Heart left ventricle (tissue), 13 donors: Measurements from ENCODE around the gene TIAM2.

Experiments
- POLR2A ChIP-seq, 2 donors: fragments of 450-650 bp; IDR thresholded peaks; one replicate each; pipeline ENCODE4 v1.6.1; 2017; ENCODE audit warnings: antibody characterized with exemption in 2 of 2, mild to moderate bottlenecking in 2 of 2, moderate library complexity in 2 of 2
- TF ChIP-seq, protein P1 (sequence below), 12 donors: fragments of 200-600 bp; sonication (generic) in 4 of 12; IDR thresholded peaks; one replicate each; pipeline versions ENCODE4 v1.5.0 to v1.8.0; 2018 to 2022; ENCODE audit warnings: antibody characterized with exemption in 12 of 12, mild to moderate bottlenecking in 5 of 12
- donor health status: ischemic (EF 13 %, LVEDD 7.1; RV severe dilation, severe dysfunction).
- donor health status: DM: no; HTN: yes; CAD: no.
- donor health status: DM: no; HTN: no; CAD: no.
- donor health status: ischemic (EF 25% LVEDD 6.9; RV normal size, moderate dysfunction).
- donor health status: ischemic (EF 25% LVEDD 5.7; RV mildly dilated, moderate dysfunction).
- donor health status: ischemic (EF 35%, LVEDD 5.7; RV mildly dilated, moderate dysfunction).
- donor health status: nonischemic (EF 11% LVEDD 7.7; RV severe dilation, severe dysfunction).
- donor health status: DM: yes; HTN: yes; CAD: no.
- donor health status: PGD.
- donor health status: ischemic (EF 29% LVEDD 5.4; RV normal size, mild dysfunction).
- donor health status: nonischemic (EF 23%, LVEDD 6.1; RV moderate dilation, normal function).

DNA sequence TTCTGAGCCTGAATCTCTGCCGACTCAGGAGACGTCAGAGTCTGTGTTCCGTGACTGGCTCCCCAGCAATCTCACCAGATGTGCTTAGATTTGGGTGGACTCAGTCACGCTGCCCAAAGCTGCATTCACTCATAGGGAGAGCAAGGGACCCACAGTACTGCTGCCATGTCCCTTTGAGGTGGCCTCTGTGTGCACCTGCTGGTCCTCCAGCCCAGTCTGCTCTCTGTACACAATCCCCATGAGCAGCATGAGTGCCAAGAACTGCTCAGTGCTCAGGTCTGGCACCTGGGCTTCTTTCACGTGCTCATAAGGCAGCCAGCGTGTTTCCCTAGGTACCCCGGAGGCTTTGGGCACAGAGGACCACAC lies 44.2 kb upstream of the TIAM2 start:
- TF ChIP-seq, protein P1, sequence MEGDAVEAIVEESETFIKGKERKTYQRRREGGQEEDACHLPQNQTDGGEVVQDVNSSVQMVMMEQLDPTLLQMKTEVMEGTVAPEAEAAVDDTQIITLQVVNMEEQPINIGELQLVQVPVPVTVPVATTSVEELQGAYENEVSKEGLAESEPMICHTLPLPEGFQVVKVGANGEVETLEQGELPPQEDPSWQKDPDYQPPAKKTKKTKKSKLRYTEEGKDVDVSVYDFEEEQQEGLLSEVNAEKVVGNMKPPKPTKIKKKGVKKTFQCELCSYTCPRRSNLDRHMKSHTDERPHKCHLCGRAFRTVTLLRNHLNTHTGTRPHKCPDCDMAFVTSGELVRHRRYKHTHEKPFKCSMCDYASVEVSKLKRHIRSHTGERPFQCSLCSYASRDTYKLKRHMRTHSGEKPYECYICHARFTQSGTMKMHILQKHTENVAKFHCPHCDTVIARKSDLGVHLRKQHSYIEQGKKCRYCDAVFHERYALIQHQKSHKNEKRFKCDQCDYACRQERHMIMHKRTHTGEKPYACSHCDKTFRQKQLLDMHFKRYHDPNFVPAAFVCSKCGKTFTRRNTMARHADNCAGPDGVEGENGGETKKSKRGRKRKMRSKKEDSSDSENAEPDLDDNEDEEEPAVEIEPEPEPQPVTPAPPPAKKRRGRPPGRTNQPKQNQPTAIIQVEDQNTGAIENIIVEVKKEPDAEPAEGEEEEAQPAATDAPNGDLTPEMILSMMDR (IDR thresholded peaks at IDR 0.05) = no peak
- no peak for TF ChIP-seq POLR2A (IDR thresholded peaks at IDR 0.05)
